ENCODE measurements around the gene MBD3L4.
"Not testable (repeated sequence)": the region's sequence is repeated elsewhere in the genome, so short reads cannot be mapped to it uniquely, and the experiment has no call there.

MBD3L4 gene

DNA sequence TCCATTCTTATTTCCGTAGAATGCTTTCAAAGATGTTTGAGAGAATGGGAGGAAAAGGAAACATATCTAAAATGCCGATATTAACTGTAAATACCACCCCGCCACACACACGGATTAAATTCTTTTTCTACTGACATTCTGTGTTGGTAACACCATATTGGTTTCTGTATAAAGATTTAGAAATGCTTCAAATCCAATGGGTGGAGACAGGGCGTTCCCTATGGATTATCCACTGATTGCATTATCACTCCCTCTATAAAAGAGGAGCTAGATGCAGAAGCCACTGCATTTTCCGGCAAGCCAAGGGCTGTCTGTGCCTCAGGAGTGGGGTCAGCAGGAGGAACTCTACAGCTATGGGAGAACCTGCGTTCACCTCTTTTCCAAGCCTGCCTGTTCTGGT lies 9.0 kb upstream of the MBD3L4 start, which contains the start of gene MBD3L2:
MBD3L2 (plus strand) TSS at position 301 of the 400 bp plus-strand sequence; CDS start at position 354, 53 bp downstream.
- DNase-seq (ENCODE audit: low read depth in 2 of 2) = not testable (repeated sequence)

GRCh38 chr19:7041563-7041962 lies 1.6 kb upstream of the MBD3L4 start:
- not testable (repeated sequence) for DNase-seq (ENCODE audit: low read depth in 2 of 2)

- DNase-seq (ENCODE audit: low read depth in 2 of 2) = not testable (repeated sequence)
Observed at GRCh38 chr19:7030278-7030677, 9.7 kb downstream of the MBD3L4 start, which contains the start of gene MBD3L5. MBD3L5 (plus strand) TSS chr19:7030578; CDS start chr19:7030612, 34 bp downstream.

DNA sequence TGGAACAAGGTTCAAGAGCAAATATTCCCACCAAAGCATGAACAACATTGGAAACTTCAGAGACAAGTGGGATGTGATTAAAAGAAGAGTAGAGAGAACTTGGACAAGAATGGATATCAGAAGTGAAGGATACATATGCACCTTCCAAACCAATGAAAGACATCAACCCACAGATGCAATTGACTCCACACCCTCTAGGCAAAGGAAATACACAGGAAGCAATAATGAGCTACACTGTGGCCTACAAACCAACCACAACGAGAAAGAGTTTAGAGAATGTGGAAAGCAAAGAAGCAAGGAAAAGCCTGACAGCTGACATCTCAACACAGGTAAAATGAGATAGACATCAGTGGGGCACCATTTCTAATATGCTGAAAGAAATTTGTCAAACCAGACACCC lies 11.2 kb downstream of the MBD3L4 start:
- not testable (repeated sequence) for DNase-seq (ENCODE audit: low read depth in 2 of 2)

DNA sequence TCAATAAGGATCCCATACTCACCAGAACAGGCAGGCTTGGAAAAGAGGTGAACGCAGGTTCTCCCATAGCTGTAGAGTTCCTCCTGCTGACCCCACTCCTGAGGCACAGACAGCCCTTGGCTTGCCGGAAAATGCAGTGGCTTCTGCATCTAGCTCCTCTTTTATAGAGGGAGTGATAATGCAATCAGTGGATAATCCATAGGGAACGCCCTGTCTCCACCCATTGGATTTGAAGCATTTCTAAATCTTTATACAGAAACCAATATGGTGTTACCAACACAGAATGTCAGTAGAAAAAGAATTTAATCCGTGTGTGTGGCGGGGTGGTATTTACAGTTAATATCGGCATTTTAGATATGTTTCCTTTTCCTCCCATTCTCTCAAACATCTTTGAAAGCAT lies 18.6 kb downstream of the MBD3L4 start, which contains the start of gene MBD3L2B:
MBD3L2B (minus strand) TSS at position 101 of the 400 bp plus-strand sequence; CDS start at position 67, 34 bp downstream.
- not testable (repeated sequence) for DNase-seq (ENCODE audit: low read depth in 2 of 2)

DNA sequence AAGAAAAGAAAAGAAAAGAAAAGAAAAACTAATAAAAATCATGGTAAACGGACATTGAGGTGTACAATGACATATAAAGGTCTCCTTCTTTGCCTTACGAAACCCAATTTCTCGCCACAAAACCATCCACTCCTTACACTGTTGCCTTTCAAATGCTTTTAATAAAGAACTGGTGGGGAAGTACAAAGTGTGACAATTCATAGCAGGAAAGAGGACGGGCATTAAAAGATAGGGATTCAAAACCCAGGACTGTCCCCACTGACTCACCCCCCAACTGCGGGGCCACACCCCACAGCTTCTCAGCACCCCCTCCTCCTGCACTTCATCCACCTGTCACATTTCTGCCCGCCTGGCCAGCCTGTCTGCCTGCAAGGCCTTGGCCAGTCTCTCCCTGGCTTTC lies 21.2 kb downstream of the MBD3L4 start:
- no peak for DNase-seq (ENCODE audit: low read depth in 2 of 2)

- DNase-seq (ENCODE audit: low read depth in 2 of 2) = no peak
Observed at GRCh38 chr19:7013678-7014077, 26.3 kb downstream of the MBD3L4 start.

GRCh38 chr19:7010722-7011593 lies 29.0 kb downstream of the MBD3L4 start:
- no peak for DNase-seq (ENCODE audit: low read depth in 2 of 2)

- DNase-seq (ENCODE audit: low read depth in 2 of 2) = no peak
Observed at GRCh38 chr19:7007859-7008258, 32.1 kb downstream of the MBD3L4 start.

DNA sequence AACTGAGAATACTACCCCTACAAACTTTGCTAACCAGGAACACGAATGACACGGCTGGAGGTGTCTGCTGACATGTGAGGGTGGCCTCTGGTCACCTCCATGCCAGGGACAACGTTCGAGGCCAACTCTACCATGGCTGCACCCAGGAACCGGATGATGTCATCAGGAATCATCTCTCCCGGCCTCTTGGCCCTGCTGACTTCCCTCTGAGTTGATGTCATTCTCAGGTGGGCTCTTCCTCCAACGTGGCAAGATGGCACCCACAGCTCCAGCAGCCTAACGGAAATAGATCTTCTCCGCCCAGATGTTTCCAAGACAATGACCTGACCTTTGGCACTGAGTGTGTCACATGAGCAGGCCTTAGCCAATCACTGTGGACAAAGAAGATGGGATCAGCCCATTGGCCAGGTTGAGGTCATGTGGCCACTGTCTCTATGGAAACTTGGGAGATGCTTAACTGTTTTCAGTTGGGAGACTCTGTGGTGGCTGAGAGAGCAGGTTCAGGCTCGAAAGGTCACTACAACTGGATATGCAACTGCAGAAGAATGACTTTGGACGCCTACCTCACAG lies 33.8 kb downstream of the MBD3L4 start:
- no peak for DNase-seq (ENCODE audit: low read depth in 2 of 2)

DNA sequence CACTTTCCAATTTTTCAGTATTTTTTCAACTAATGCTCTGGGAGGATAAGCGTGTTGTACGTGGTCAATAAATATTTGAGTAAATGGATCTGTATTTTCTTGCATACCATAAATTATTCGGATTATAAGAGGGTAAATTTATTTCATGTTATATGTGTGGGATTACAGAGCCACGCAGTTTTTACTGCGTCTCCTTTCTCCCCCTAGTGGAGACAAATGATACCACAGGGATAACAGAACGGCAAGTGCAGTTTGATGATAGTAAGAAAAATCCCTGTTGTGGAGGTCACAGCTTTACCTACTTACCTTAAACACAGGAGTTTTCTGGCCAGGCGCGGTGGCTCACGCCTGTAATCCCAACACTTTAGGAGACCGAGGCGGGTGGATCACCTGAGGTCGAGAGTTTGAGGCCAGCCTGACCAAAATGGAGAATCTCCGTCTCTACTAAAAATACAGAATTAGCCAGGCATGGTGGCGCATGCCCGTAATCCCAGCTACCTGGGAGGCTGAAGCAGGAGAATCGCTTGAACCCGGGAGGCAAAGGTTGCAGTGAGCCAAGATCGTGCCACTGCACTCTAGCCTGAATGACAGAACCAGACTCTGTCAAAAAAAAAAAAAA lies 35.6 kb downstream of the MBD3L4 start:
- DNase-seq (ENCODE audit: low read depth in 2 of 2) = no peak

DNA sequence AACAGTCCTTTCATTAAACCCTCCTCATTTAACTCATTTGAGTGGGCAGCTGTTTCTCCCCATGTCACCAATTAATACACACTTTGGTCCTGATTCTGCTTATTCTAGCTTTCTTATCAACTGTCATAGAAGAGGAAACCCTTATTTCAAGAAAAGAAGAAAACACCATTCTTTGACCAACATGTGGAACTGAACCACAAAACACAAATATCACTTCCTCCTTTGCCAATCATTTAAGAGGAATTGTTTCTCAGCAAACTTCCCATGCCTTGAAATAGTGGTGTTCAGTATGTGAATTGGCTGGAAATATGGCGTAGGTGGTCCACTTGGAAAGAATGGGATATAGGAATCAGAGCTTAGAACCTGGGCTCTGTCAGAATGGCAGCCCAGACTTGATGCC lies 39.2 kb downstream of the MBD3L4 start:
- no peak for DNase-seq (ENCODE audit: low read depth in 2 of 2)

DNA sequence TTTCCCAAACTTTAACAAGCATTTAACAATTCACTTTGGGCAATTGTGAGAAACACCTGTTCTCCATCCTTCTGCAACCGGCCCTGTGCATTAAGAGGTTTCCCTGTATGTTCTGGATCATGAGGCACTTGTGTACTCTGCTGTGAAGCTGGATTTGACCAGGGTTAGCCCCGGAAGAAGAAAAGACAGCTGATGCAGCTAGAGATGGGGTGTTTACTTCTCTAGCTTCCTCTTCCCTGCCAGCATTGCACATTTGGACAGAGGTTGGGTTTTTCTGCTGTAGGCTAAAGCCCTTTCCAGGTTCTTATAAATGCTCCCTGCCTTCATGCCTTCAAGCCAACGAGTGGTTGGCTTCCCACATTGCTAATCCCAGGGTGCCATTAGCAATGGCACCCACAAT lies 39.6 kb downstream of the MBD3L4 start:
- DNase-seq (ENCODE audit: low read depth in 2 of 2) = no peak

GRCh38 chr19:6999933-7000332 lies 40.0 kb downstream of the MBD3L4 start:
- DNase-seq (ENCODE audit: low read depth in 2 of 2) = no peak

DNA sequence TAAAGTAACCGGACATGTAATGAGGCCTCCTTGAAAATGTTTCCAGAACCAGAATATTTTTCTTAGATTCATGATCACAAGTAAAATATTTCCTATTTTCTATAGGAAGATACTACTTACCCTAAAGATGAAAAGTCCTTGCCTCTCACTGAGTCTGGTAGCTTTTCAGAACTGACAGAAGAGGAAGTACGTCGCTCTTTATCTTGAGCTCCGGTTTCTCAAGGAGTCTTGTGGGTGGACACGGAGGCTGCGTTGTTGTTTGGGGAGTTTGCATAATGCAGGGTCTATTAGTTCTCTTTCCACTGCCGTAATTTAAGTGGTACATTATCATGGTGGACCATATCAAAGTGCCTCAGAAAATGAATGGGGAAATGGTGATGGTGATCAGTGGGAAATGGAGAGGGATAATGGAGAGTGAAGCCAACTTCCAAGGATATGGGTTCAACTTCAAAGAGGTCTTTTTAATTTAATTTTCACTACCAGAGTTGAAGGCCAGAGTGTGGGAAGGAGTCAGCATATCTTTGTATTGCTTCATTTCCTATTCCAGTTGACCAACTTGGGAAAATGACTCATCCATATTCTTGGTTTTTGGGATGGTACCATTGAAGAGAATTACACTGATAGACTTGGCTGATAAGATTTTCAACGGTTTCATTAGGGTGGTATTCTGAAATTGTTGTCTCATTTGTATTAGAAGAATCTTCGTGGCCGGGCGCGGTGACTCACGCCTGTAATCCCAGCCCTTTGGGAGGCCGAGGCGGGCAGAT lies 42.1 kb downstream of the MBD3L4 start:
- no peak for DNase-seq (ENCODE audit: low read depth in 2 of 2)

DNA sequence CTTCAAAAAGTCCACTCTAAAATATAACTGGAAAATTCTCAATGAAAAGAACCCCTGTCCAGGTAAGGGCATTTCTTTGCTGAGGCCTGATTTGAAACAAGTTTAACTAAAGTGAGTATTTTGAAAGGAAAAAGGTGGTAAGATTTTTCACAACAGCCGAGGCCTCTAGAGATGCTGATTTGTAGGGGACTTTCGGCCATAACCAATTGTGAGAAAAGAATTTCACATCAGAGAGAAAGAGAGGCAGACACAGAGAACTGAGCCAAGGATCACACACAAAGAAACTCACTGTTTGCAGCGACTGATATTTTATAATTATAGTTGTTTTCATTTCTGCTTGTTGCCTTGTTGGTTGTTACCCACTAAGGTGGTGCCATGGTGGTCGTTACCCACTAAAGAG lies 43.2 kb downstream of the MBD3L4 start:
- no peak for DNase-seq (ENCODE audit: low read depth in 2 of 2)

GRCh38 chr19:6995054-6995453 lies 44.9 kb downstream of the MBD3L4 start:
- DNase-seq (ENCODE audit: low read depth in 2 of 2) = no peak

- no peak for DNase-seq (ENCODE audit: low read depth in 2 of 2)
Observed at GRCh38 chr19:6988257-6988656, 51.7 kb downstream of the MBD3L4 start.

GRCh38 chr19:6987850-6988249 lies 52.1 kb downstream of the MBD3L4 start:
- no peak for DNase-seq (ENCODE audit: low read depth in 2 of 2)
